HEK293 (cell line): ENCODE data around the gene LYZL1.

Experiments
- KLF16 ChIP-seq: fragments of 450-650 bp; formaldehyde crosslinking; IDR thresholded peaks from 2 replicates; pipeline ENCODE4 v1.5.1; 2017; ENCODE audit warnings: missing biosample characterization, missing genetic modification characterization
- OSR2 ChIP-seq: fragments of 450-650 bp; formaldehyde crosslinking; IDR thresholded peaks from 2 replicates; pipeline ENCODE4 v1.5.1; 2016; ENCODE audit warnings: missing biosample characterization, missing genetic modification characterization
- PRDM1 ChIP-seq: fragments of 450-650 bp; formaldehyde crosslinking; IDR thresholded peaks from 2 replicates; pipeline ENCODE4; 2016; ENCODE audit warnings: missing biosample characterization, missing genetic modification characterization
- PRDM10 ChIP-seq: fragments of 450-650 bp; formaldehyde crosslinking; IDR thresholded peaks from 2 replicates; pipeline ENCODE4 v1.5.1; 2016; ENCODE audit warnings: missing biosample characterization, missing genetic modification characterization
- PRDM6 ChIP-seq: fragments of 450-650 bp; formaldehyde crosslinking; IDR thresholded peaks from 2 replicates; pipeline ENCODE4 v1.5.1; 2017; ENCODE audit warnings: missing biosample characterization, missing genetic modification characterization
- SP7 ChIP-seq: fragments of 450-650 bp; formaldehyde crosslinking; IDR thresholded peaks from 2 replicates; pipeline ENCODE4 v1.5.1; 2016; ENCODE audit warnings: missing biosample characterization, missing genetic modification characterization
- ZBTB44 ChIP-seq: fragments of 450-650 bp; IDR thresholded peaks from 2 replicates; pipeline ENCODE4 v1.5.1; 2018; ENCODE audit warnings: missing biosample characterization, mild to moderate bottlenecking, missing genetic modification characterization
- ZBTB6 ChIP-seq: fragments of 450-650 bp; formaldehyde crosslinking; IDR thresholded peaks from 2 replicates; pipeline ENCODE4 v1.5.1; 2017; ENCODE audit warnings: missing biosample characterization, missing genetic modification characterization
- ZEB2 ChIP-seq: fragments of 450-650 bp; formaldehyde crosslinking; IDR thresholded peaks from 2 replicates; pipeline ENCODE4 v1.5.1; 2016; ENCODE audit warnings: missing biosample characterization, missing genetic modification characterization
- ZNF133 ChIP-seq: fragments of 450-650 bp; formaldehyde crosslinking; IDR thresholded peaks from 2 replicates; pipeline ENCODE4 v1.5.1; 2016; ENCODE audit warnings: missing biosample characterization, missing genetic modification characterization
- ZNF280C ChIP-seq: fragments of 450-650 bp; formaldehyde crosslinking; IDR thresholded peaks from 2 replicates; pipeline ENCODE4 v1.5.1; 2016; ENCODE audit warnings: missing biosample characterization, missing genetic modification characterization
- ZNF341 ChIP-seq: fragments of 450-650 bp; formaldehyde crosslinking; IDR thresholded peaks from 2 replicates; pipeline ENCODE4; 2016; ENCODE audit warnings: low read depth, missing biosample characterization, missing genetic modification characterization
- ZNF423 ChIP-seq: fragments of 450-650 bp; formaldehyde crosslinking; IDR thresholded peaks from 2 replicates; pipeline ENCODE4 v1.5.1; 2016; ENCODE audit warnings: missing biosample characterization, missing genetic modification characterization
- ZNF488 ChIP-seq: fragments of 450-650 bp; formaldehyde crosslinking; IDR thresholded peaks from 2 replicates; pipeline ENCODE4 v1.5.1; 2016; ENCODE audit warnings: missing biosample characterization, missing genetic modification characterization
- ZNF610 ChIP-seq: fragments of 450-650 bp; formaldehyde crosslinking; IDR thresholded peaks from 2 replicates; pipeline ENCODE4 v1.5.1; 2016; ENCODE audit warnings: missing biosample characterization, missing genetic modification characterization, borderline replicate concordance
- ZNF624 ChIP-seq: fragments of 450-650 bp; formaldehyde crosslinking; IDR thresholded peaks from 2 replicates; pipeline ENCODE4 v1.5.1; 2017; ENCODE audit warnings: missing biosample characterization, missing genetic modification characterization
- ZNF654 ChIP-seq: fragments of 450-650 bp; formaldehyde crosslinking; IDR thresholded peaks from 2 replicates; pipeline ENCODE4 v1.5.1; 2016; ENCODE audit warnings: low read depth, missing biosample characterization, missing genetic modification characterization
- ZNF664 ChIP-seq: fragments of 450-650 bp; formaldehyde crosslinking; IDR thresholded peaks from 2 replicates; pipeline ENCODE4 v1.5.1; 2016; ENCODE audit warnings: missing biosample characterization, missing genetic modification characterization
- ZNF701 ChIP-seq: fragments of 450-650 bp; formaldehyde crosslinking; IDR thresholded peaks from 2 replicates; pipeline ENCODE4 v1.5.1; 2016; ENCODE audit warnings: missing biosample characterization, missing genetic modification characterization
- ZNF76 ChIP-seq: fragments of 450-650 bp; formaldehyde crosslinking; IDR thresholded peaks from 2 replicates; pipeline ENCODE4; 2016; ENCODE audit warnings: low read depth, missing biosample characterization, missing genetic modification characterization, borderline replicate concordance
- ZNF768 ChIP-seq: fragments of 450-650 bp; formaldehyde crosslinking; IDR thresholded peaks from 2 replicates; pipeline ENCODE4 v1.5.1; 2018; ENCODE audit warnings: missing biosample characterization, mild to moderate bottlenecking, missing genetic modification characterization
- ZNF777 ChIP-seq: fragments of 450-650 bp; formaldehyde crosslinking; IDR thresholded peaks from 2 replicates; pipeline ENCODE4 v1.5.1; 2017; ENCODE audit warnings: missing biosample characterization, missing genetic modification characterization, borderline replicate concordance
- ZNF785 ChIP-seq: fragments of 450-650 bp; formaldehyde crosslinking; IDR thresholded peaks from 2 replicates; pipeline ENCODE4 v1.5.1; 2016; ENCODE audit warnings: missing biosample characterization, missing genetic modification characterization
- TF ChIP-seq, protein P1 (sequence below): fragments of 450-650 bp; formaldehyde crosslinking; IDR thresholded peaks from 2 replicates; pipeline ENCODE4 v1.5.1; 2016; ENCODE audit warnings: missing biosample characterization, missing genetic modification characterization, low read depth
- TF ChIP-seq, protein P2 (sequence below): fragments of 450-650 bp; formaldehyde crosslinking; IDR thresholded peaks from 2 replicates; pipeline ENCODE4 v1.5.1; 2016; ENCODE audit warnings: missing biosample characterization, missing genetic modification characterization

The LYZL1 gene

DNA sequence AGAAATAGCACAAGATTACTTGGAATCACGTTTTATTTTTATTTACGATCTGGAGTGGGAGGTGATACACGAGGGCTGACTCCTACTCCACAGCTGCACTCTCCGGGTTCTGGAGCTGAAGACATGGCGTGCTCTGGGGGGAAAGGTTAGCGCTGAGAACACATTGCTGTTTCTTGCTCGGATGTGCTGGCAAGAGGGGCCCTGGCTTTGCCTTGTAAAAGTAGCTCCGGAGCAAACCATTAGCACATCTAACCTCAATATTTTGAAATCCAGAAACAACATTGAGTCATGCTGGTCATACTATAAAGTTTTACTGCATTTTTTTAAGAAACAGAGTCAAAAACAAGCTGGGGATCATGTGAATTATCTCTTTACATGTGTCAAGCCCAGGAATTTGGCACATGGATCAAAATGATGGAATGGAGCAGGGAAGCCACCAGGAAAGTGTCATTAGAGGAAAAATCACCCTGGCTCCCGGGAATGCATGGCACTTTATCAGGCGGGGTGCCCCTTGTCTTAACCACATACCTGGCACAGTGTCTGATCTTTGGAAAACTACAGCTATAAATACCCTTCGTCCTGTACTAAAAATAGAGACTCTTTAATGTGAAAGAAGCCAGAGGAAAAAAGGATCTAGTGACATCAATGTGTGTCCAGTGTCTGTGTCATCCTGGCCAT lies 31.6 kb upstream of the LYZL1 start (continued):
- TF ChIP-seq ZNF280C (tag by site-specific recombination), result no peak
- TF ChIP-seq ZNF488 (tag by site-specific recombination), result no peak
- no peak for TF ChIP-seq ZNF610
- peak; percentile 84 for TF ChIP-seq ZBTB6
- TF ChIP-seq ZNF341 (tag by site-specific recombination), result no peak
- no peak for TF ChIP-seq ZNF701
- peak; percentile 68; the same call in 1 of the 2 replicates for TF ChIP-seq KLF16 (tag by site-specific recombination)
- TF ChIP-seq ZBTB44 (tag by site-specific recombination), result peak; percentile 4; the same call in 1 of the 2 replicates
- peak; percentile 34 for TF ChIP-seq SP7 (tag by site-specific recombination)
- TF ChIP-seq PRDM1 (tag by site-specific recombination), result no peak
- peak; percentile 44; the same call in 1 of the 2 replicates for TF ChIP-seq OSR2 (tag by site-specific recombination)
- TF ChIP-seq ZNF777, result no peak
- peak; percentile 86 for TF ChIP-seq PRDM6 (tag by site-specific recombination)
- TF ChIP-seq ZNF664 (tag by site-specific recombination), result no peak
- TF ChIP-seq ZNF768, result no peak
- TF ChIP-seq, protein P1, sequence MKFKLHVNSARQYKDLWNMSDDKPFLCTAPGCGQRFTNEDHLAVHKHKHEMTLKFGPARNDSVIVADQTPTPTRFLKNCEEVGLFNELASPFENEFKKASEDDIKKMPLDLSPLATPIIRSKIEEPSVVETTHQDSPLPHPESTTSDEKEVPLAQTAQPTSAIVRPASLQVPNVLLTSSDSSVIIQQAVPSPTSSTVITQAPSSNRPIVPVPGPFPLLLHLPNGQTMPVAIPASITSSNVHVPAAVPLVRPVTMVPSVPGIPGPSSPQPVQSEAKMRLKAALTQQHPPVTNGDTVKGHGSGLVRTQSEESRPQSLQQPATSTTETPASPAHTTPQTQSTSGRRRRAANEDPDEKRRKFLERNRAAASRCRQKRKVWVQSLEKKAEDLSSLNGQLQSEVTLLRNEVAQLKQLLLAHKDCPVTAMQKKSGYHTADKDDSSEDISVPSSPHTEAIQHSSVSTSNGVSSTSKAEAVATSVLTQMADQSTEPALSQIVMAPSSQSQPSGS (tag by site-specific recombination), result peak; percentile 55; the same call in 1 of the 2 replicates
- no peak for TF ChIP-seq ZNF624 (tag by site-specific recombination)
- no peak for TF ChIP-seq ZNF654 (tag by site-specific recombination)
- TF ChIP-seq ZNF133 (tag by site-specific recombination), result no peak
- peak; percentile 96 for TF ChIP-seq PRDM10
- peak; percentile 54; the same call in 1 of the 2 replicates for TF ChIP-seq ZEB2 (tag by site-specific recombination)
- TF ChIP-seq ZNF785 (tag by site-specific recombination), result no peak
- TF ChIP-seq, protein P2, sequence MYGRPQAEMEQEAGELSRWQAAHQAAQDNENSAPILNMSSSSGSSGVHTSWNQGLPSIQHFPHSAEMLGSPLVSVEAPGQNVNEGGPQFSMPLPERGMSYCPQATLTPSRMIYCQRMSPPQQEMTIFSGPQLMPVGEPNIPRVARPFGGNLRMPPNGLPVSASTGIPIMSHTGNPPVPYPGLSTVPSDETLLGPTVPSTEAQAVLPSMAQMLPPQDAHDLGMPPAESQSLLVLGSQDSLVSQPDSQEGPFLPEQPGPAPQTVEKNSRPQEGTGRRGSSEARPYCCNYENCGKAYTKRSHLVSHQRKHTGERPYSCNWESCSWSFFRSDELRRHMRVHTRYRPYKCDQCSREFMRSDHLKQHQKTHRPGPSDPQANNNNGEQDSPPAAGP (tag by site-specific recombination), result no peak
- TF ChIP-seq ZNF423 (tag by site-specific recombination), result no peak
- no peak for TF ChIP-seq ZNF76
